NCI-H2196 treated with DMSO at 0.1 percent for 48 hours (cell line): ENCODE data around the gene COPS9.

Experiments
- DNase-seq: peaks from one replicate; lab custom pipeline; 2025; ENCODE audit not compliant: unreplicated experiment; lab: John Stamatoyannopoulos, UW

COPS9 gene

DNA sequence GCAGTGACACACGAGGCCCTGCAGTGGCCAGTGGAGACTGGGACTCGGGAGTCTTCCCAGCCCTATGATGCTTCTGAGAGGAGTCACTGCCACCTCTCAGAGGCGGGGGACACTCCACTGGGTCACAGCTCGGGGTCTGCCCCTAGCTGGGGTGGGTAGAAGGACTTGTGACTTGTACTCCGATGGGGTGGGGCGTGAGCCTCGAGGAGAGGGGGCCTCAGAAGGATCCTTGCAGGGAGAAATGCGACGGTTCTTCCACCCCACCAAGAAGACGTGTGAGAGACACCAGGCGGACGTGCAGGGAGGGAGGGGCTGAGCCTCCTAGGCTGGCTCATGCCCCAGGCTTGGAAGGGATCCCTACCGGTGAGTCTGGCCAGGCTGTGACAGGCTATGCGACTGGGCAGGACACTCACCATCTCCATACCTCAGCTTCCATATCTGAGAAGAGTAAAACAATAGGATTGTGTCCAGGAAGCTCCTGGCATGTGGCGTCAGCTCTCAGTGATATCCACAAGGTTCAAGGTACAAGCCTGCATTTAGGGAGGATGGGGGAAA, 15.4 kb upstream of the COPS9 start:
- no peak for DNase-seq

DNA sequence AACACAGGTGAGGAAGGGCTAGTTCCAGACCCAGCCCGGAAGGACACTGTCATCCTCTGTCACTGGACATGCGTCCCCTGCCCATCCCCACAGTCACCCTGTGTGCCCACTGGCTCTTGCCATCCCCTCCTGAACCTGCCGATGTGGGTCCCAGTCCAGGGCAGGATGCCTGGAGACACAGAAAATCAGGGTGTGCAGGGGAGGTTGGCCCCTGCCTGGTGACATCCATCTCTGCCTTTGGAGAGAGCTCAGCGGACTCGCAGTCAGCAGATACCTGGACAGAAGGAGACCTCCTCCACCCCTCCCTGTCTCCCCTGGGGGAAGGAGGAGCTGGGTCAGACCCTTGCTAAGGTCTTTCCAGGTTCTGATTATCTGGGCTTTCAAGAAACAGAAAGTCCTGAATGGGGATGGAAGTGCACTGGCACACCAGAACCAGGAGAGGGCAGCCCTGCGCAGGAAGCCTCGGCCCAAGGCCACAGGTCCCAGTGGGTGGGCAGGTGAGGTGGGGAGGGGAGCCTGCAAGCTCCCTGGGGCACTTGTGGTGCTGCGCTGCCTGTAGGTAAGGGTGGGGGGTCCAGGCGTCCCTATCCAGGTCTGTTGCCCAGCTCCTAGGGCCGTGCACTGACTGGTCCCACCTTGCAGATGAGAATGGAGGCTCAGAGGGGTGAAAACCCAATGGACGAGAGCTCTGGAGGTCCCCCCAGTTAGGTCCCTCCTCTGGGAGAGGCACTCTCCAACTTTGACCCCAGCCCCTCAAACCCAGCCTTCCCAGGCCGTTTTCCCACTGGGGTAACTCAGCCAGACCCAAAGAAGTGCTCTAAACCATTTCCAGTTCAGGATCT, 14.1 kb upstream of the COPS9 start:
- peak; percentile 9 for DNase-seq

DNA sequence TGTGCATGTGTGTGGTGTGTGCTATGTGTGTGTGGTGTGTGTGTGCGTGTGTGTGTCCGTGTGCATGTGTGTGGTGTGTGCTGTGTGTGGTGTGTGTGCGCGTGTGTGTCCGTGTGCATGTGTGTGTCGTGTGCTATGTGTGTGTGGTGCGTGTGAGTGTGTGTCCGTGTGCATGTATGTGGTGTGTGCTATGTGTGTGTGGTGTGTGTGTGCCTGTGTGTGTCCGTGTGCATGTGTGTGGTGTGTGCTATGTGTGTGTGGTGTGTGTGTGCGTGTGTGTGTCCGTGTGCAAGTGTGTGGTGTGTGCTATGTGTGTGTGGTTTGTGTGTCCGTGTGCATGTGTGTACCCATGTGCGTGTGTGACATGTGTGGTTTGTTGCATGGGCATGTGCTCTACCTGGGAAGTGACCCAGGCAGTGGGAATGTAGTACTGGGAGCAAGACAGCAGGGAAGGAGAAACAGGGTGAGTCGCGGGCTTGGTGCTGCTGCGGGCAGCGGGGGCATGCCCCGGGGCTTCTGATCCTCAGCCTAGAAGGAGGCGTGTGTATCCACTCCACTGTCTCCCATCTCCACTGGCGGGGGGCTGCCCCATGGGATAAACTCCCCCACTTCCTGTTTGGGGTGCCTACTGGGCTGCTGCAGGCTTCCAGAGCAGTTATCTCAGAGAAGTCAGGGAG, 11.9 kb upstream of the COPS9 start:
- DNase-seq, result no peak

DNA sequence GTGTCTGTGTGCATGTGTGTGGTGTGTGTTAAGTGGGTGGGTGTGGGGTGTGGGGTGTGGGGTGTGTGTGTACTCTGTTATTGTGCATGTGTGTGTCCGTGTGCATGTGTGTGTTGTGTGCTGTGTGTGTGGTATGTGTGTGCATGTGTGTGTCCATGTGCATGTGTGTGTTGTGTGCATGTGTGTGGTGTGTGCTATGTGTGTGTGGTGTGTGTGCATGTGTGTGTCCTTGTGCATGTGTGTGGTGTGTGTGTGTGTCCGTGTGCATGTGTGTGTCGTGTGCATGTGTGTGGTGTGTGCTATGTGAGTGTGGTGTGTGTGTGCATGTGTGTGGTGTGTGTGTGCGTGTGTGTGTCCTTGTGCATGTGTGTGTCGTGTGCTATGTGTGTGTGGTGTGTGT, 11.3 kb upstream of the COPS9 start:
- DNase-seq, result no peak

DNA sequence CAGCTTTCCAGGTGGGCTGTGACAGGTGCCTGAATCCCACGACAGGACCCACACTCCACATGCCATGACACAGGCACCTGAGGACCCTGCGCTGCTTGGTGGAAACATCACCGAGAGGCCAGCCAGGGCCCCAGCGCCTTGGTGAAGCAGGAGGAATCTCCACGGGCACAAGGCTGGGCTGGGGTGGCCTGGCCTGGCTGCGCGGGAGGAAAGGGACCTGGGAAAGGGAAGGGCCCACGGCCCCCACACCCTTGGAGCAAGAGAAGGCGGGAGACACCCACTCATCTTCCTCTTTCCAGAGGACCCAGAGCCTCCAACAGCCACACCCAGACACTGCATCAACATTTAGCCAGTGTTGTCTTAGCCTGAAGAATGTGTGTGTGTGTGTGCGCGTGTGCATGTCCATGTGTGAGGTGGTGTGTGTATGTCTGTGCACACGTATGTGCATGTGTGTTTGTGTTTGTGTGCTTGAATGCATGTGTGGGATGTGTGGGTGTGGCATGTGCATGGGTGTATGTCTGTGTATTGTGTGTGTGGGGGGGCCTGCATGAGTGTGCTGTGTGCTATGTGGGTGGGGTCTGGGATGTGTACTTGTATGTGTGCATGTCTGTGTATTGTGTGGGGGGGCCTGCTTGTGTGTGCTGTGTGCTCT, 10.6 kb upstream of the COPS9 start:
- no peak for DNase-seq

DNA sequence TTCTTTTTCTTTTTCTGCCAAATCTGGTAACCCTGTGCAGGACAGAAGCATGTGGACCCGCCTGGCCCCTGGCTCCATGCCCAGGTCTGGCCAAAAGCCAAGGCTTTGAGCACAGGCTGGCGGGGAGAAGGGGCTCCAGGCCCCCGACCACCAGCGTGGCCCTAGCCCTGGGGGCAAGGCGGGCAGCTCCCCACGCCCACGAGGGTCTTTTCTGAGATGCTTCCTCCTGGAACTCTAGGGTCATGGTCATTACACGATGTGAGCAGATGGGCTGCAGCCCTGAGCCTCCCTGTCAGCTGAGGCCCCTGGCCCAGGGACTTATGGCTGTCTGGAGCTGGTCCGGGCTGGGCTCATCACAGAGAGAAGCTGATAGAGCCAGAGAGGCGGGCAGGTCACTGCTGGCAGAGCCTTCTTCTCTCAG, 10.0 kb upstream of the COPS9 start:
- no peak for DNase-seq

DNA sequence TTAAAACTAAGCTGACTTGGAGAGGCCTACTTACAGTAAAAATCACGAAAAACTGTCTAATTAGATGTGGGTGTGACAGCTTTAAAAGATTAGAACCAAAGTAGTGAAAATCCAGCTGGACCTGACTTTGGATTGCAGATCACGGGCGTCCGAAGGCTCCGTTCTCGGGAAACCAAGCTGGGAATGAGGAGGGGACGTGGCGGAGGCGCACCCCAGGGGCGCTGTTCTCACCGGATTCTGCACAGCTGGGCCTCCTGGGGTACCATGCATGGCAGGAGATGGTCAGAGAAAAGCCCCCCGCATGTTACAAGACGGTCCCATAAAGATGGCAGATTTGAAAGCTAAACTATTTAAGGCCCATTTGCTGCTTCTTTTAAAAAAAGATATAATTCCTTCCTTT, 9.4 kb upstream of the COPS9 start:
- DNase-seq, result no peak

DNA sequence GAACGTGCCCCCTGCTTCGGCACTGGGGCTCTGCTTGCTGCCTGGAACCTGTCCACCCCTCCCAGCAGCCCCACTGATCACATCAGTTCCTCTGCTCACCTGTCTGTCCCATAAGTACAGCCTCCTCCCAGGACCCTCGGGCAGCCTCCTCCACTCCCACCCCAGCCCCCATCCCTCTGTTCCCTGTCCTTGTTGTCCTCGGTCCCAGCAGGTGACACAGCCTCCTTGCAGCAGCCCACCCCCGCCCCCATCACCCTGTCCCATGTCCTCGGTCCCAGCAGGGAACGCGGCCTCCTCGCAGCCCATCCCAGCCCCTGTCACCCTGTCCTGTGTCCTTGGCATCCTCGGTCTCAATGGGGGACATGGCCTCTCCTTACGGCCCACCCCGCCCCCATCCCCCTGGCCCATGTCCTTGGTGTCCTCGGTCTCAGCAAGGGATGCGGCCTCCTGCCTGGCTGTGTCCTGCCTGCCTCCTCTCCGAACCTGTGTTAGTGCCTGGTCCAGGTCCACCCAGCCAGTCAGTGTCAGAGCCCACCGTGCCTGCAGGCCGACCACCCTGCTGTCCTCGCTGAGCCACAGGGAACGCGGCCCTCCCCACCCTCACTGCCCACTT, 8.7 kb upstream of the COPS9 start:
- no peak for DNase-seq

DNA sequence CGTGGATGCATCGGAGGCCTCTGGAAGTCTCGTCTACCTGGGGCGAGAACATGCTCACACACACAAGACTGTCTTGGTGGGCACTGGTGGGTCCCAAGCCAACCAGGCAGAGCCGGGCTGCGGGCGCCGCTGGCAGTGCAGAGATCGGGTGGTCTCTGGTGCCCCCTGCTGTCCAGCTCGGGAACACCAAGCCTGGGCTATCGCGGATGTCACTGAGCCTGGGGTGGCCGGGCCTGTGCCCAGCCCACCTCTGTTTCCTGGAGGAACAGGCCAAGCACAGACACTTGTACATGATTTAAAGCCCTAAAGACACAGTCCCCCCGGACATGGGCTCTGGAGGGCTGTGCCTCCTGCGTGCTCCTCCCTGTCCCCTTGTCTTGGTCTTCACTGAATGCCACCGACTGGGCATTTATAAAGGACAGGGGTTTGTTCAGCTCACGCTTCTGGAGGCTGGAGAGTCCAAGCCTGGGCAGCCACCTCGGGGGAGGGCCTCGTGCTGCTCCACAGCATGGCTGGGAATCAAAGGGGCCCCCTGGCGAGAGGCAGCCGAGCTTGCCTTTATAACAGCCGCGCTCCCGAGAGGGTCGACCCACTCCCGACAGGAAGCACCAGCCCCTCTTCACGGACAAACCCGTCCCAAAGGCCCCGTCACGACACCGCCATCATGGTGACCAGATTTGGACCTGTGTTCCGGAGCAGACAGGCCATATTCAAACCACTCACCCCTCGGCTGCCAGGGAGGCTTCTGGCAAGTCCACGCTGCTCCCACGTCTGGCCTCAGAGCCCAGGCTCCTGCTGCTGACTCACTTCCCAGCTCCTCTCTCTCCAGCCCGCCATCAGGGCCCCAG, 7.9 kb upstream of the COPS9 start:
- peak; percentile 25 for DNase-seq

DNA sequence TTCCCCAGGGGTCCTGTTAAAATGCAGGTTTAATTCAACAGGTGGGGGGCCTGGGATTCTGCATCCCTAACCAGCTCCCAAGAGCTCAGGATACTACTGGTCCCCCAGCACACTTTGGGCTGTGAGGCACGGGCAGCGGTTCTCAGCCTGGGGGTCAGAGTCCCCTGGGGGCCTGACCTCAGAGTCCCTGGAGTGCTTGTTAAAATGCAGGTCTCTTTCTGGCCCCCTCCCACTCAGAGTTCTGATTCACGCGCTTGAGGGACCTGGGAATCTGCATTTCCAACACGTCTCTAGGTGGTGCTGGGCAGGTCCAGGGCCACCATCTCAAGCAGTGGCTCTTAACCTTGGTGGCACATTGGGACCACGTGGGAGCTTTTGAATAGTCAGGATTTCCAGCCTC, 7.2 kb upstream of the COPS9 start:
- no peak for DNase-seq

DNA sequence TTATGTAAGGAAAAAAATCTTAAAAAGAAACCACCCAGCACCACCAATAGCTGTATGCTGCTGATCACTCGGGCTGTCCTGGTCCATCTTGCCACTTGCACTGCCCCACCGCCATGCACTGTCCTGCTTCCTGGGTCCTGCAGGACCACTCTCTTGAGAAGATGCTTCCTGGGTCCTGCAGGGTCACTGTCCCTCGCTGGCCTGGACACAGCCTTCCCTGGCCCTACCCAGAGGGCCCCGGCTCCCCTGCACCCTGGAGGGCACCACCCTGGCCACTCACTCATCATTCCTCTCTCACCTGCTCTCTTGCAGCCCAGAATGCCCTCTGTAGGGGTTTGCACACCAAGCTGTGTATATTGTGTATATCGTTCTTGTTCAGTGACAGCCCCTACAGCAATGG, 6.8 kb upstream of the COPS9 start:
- DNase-seq, result no peak

DNA sequence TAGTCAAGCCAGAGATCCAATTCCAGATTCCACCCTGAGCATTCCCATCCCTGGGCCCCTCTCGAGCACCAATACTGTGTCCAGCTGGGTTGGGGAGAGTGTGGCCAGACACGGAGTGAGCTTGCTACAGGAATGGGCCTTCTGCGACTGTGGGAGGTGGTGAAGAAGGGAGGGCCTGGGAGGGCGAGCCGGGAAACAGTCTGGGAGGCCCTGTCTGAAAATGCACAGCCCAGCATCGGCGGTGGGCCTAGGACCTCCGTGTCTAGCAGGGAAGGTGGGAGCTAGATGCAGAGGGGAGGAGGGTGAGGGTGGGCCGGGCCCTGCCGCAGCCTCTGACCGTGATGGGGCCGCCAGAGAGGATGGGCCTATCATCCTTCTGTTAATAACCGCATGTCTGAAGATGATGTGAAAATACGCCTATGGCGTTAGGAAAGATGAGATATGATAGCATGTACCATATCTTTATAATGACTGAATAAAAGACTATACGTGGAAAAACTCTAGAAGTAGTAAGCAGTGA, 6.2 kb upstream of the COPS9 start:
- no peak for DNase-seq

DNA sequence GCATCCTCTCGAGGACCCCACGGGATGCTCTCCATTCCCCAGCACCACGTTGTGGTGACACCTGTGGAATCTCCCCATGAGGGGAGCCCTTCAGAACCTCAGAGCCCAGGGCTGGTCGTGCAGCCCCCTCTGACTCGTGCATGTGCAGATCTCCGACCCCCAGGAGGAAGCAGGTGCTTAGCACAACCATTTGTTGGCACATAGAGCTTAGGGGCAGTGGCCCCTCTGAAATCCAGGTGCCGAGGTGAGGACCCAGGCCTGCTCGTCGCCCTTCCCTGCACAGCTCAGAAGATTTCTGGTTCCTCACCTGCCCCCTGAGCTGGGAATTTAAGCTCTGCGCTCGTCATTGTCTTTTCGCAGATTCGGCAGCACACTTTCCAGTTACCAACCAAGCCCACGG, 5.6 kb upstream of the COPS9 start:
- no peak for DNase-seq

DNA sequence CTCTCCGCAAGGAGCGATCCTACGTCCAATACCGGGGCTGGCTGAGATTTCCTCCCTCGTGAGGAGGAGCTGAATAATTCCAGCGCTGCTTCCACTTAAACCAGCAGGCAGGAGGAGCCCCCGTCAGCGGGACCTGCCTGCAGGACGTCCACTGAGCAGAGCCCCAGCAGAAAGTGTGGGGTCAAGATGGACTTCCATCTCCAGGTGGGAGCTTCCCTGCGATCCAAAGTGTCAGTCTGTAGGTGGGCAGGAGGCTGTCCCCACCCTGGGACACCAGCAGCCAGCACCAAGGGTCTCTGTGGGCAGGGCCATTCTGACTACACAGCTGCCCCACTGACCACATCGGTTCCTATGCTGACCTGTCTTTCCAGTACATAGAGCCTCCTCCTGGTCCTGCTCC, 4.8 kb upstream of the COPS9 start:
- no peak for DNase-seq

DNA sequence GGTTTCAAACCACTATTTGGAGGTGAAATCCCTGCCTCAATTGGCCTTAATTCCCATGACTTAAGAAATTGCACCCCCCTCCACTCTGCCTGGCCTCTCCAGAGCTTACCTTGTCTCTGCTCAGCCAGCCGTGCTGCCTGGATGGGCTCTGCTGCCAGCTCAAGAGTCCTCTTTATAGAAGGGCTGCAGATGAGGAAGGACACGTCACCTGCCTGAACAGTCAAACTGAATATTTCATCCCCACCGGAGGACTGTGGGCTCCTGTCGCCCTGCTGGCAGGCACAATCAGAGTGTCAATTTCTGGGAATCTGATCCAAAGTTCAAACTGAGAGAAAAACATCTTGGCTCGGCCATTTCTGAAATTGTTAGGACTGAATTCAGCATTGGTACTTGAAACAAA, 4.4 kb upstream of the COPS9 start, which contains the start of gene OTOS:
TSS of gene OTOS (minus strand) at position 148 of the 400 bp plus-strand sequence. CDS start 332 bp downstream, outside the sequence.
- no peak for DNase-seq

DNA sequence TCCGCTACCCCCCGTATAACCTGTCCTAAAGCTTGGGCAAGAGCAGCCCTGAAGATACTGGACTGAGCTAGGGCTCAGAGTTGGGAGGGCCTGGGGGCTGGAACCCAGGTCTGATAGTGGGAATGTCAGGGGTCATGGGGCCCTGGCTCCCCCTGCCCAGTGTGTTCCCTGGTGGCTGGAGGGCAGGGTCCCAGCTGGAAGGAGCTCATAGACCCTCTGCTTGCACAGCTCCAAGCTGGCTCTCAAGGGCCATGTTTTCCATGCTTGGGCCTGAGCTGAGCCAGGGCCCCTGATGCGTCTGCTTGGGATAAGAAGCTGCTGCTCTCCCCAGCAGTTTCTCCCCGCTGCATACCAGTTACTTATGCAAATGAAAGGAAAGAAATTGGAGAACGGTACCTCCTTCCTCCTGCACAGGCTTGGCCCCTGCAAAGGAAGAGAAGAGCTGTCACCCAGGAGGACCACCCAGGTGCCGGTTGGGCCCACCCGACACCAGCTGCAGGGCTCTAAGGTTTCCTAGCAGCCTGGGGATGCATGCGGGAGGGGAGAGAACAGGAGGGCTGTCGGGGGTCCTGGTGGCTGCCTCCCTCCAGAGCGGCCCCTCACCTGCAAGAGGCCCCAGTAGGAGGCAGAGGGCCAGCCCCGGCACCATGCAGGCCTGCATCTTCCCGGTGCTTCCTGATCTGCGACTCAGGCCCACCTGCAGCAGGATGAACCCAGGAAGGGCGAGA, 3.7 kb upstream of the COPS9 start:
- DNase-seq, result no peak

DNA sequence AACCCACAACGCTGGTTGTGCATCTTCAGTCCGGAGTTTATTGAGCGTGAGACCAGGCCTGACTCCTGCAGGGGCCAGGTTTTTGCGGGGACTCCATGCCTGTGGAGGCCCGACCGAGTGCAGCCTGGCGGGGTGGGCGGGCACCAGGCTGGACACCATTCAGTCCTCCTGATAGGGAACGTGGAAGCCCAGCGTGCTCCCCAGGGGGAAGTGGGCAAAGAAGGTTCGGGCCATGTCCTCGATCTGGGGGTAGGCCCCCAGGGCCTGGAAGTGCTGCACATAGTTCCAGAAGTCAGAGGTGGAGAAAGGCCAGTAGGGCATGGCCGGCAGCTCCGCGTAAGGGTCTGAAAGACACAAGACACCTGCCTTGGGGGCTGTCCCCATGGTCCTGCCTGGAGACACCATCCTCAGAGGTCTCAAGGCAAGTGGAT, 2.9 kb upstream of the COPS9 start:
- no peak for DNase-seq

DNA sequence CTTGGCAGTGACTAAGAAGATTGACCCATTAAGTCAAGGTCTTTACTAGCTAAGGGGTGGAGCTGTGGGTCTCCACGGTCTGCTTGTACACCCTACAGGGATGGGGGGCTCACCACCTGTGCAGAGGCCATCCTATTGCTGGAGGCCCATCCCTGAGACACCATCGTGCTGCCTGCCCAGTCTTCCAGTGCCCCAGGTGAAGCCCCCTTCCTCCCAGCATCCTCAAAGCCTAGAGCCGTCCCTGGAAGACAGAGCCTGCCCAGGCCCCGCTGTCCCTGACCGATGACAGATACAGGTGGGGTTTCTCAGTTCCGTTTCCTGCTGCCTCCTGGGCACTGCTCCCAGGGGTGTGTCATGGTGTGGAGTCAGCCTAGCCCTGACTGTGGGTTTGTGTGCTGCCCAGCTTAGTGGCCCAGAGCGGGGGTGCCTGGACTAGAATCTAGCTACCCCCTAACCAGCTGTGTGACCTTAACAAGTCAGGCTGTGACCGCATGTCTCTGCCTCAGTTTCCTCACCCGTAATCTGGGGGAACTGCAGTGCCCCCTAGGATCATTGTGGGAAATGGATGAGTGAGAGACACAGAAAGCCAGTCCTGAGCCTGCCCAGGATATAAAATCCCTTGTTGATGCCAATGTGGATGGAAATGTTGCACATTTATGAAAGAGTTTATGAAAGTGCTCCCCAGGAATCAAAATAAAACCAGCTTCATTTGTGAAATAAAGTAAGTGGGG, 2.3 kb upstream of the COPS9 start:
- DNase-seq, result no peak
